Upper lobe of left lung (tissue), 6 donors: Measurements from ENCODE around the gene C2orf68. TPM values are rescaled to one million over a fixed set of nuclear protein-coding genes. Genes with fewer than 3 reads are reported as not detected.

Source experiments
- ATAC-seq, 2 donors: fragments of 200-7000 bp; cut with Tn5 transposase; one replicate each; pipeline ENCODE4 v1.9.1; 2022; ENCODE audit warnings: mild to moderate bottlenecking in 2 of 2, moderate library complexity in 2 of 2; ENCODE audit not compliant: low FRiP score in 2 of 2
- DNase-seq, 2 donors: peaks; one replicate each; pipeline ENCODE4 v3.0.0-alpha.2; 2019 to 2020
- H3K27ac ChIP-seq, 4 donors: fragments of 200-600 bp; sonication (generic); one replicate each; pipeline ENCODE4 v1.5.1; 2016 to 2019
- H3K27me3 ChIP-seq, 4 donors: fragments of 200-600 bp; sonication (generic); one replicate each; pipeline ENCODE4 v1.5.1; 2017 to 2019
- H3K36me3 ChIP-seq, 4 donors: fragments of 200-600 bp; sonication (generic); one replicate each; pipeline ENCODE4 v1.5.1; 2016 to 2019
- H3K4me1 ChIP-seq, 4 donors: fragments of 200-600 bp; sonication (generic); one replicate each; pipeline ENCODE4 v1.5.1; 2018 to 2019
- H3K4me3 ChIP-seq, 4 donors: fragments of 200-600 bp; sonication (generic); one replicate each; pipeline ENCODE4 v1.5.1; 2017 to 2019; ENCODE audit warnings: mild to moderate bottlenecking in 2 of 4, moderate library complexity in 1 of 4
- H3K9me3 ChIP-seq, 4 donors: fragments of 200-600 bp; sonication (generic); one replicate each; pipeline ENCODE4 v1.5.1; 2018 to 2019
- EP300 ChIP-seq, 4 donors: sonication (generic); formaldehyde crosslinking; IDR thresholded peaks; one replicate each; pipeline ENCODE4 v1.5.1; 2017; ENCODE audit warnings: antibody characterized with exemption in 4 of 4, control low read depth in 2 of 4
- POLR2A ChIP-seq, 4 donors: fragments of 450-650 bp; IDR thresholded peaks; one replicate each; pipeline ENCODE4 v1.5.1; 2016 to 2017; ENCODE audit warnings: antibody characterized with exemption in 4 of 4, mild to moderate bottlenecking in 2 of 4
- POLR2AphosphoS5 ChIP-seq, 2 donors: sonication (generic); formaldehyde crosslinking; IDR thresholded peaks; one replicate each; pipeline ENCODE4 v1.5.1; 2017; ENCODE audit warnings: antibody characterized with exemption in 2 of 2
- WGBS, 2 donors: methylation state at CpG; one replicate each; pipeline ENCODE4 v1.1.5; 2017 to 2018; 5-methylcytosine and 5-hydroxymethylcytosine counted together
- total RNA-seq, 6 donors: library from RNA; depleted of rRNA in 4 of 6; stranded (reverse); fragments of >200 nt in 4 of 6; gene quantifications; one replicate each; pipeline versions ENCODE4 v1.1.0 to v1.2.1, GENCODE V29; 2016 to 2021
- TF ChIP-seq, protein P1 (sequence below), 6 experiments: fragments of 450-650 bp in 4 of 6; fragments of 200-600 bp in 2 of 6; sonication (generic) in 2 of 6; IDR thresholded peaks; one replicate each; pipeline ENCODE4 v1.5.1; 2016 to 2019; ENCODE audit warnings: antibody characterized with exemption in 6 of 6
- donor health status: DM: no; HTN: no; CAD: no; lungs with moderate emphysema.
- donor health status: DM: no; HTN: yes; CAD: no; lungs with severe emphysema.

The C2orf68 gene
- total RNA-seq, 6 donors from 2014 or later: 24.6 to 46.1 (median 34.0) TPM

GRCh38 chr2:85635636-85636035 lies 23.8 kb upstream of the C2orf68 start:
- WGBS, 2 donors: 70 to 77% methylated on average over 4 of the region's 4 CpGs
- Histone ChIP-seq H3K36me3 (peaks cover 38 to 97% (median 83%) of the 10 kb centered on the region in 4 donors), H3K27ac (no peak overlapping the region), H3K4me3 (no peak overlapping the region), H3K27me3 (no peaks in the 10 kb centered on the region), H3K9me3 (no peaks in the 10 kb centered on the region), H3K4me1 (peaks cover 0 to 4% (median 2%) of the 10 kb centered on the region in 4 donors)
- DNase-seq (no peak), ATAC-seq (no peak)
- TF ChIP-seq EP300 (IDR thresholded peaks at IDR 0.05) (no peak), POLR2AphosphoS5 (IDR thresholded peaks at IDR 0.05) (no peak), POLR2A (IDR thresholded peaks at IDR 0.05) (no peak)
- TF ChIP-seq, protein P1, sequence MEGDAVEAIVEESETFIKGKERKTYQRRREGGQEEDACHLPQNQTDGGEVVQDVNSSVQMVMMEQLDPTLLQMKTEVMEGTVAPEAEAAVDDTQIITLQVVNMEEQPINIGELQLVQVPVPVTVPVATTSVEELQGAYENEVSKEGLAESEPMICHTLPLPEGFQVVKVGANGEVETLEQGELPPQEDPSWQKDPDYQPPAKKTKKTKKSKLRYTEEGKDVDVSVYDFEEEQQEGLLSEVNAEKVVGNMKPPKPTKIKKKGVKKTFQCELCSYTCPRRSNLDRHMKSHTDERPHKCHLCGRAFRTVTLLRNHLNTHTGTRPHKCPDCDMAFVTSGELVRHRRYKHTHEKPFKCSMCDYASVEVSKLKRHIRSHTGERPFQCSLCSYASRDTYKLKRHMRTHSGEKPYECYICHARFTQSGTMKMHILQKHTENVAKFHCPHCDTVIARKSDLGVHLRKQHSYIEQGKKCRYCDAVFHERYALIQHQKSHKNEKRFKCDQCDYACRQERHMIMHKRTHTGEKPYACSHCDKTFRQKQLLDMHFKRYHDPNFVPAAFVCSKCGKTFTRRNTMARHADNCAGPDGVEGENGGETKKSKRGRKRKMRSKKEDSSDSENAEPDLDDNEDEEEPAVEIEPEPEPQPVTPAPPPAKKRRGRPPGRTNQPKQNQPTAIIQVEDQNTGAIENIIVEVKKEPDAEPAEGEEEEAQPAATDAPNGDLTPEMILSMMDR (IDR thresholded peaks at IDR 0.05): no peak

DNA sequence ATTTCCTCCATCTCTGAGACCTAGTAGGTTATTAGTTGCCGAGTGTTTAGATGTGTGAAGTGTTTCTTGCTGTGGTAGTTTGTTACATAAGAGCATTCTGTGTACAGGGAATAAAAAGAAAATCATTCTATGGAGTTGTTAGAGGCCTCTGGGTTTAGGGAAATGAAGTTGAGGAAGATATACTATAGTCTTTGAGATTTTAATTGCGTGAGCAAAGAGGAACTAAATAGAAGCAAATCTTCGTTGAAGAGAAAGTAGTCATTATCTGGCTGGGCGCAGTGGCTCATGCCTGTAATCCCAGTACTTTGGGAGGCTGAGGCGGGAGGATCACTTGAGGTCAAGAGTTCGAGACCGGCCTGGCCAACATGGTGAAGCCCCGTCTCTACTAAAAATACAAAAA lies 23.1 kb upstream of the C2orf68 start:
- Histone ChIP-seq H3K36me3 (peaks cover 41 to 97% (median 81%) of the 10 kb centered on the region in 4 donors), H3K27me3 (no peaks in the 10 kb centered on the region), H3K4me1 (peaks cover 0 to 4% (median 2%) of the 10 kb centered on the region in 4 donors), H3K27ac (peak overlapping the region in 1 of 4 donors; percentile 17), H3K4me3 (no peak overlapping the region), H3K9me3 (no peaks in the 10 kb centered on the region)
- ATAC-seq (no peak), DNase-seq (no peak)
- WGBS, 2 donors: 76 to 84% methylated on average over 8 of the region's 8 CpGs
- TF ChIP-seq, protein P1 (IDR thresholded peaks at IDR 0.05): no peak
- TF ChIP-seq POLR2A (IDR thresholded peaks at IDR 0.05) (no peak), POLR2AphosphoS5 (IDR thresholded peaks at IDR 0.05) (no peak), EP300 (IDR thresholded peaks at IDR 0.05) (no peak)

GRCh38 chr2:85631316-85631715 lies 19.4 kb upstream of the C2orf68 start:
- Histone ChIP-seq H3K9me3 (no peaks in the 10 kb centered on the region), H3K27ac (no peak overlapping the region), H3K4me3 (no peak overlapping the region), H3K36me3 (peaks cover 51 to 97% (median 86%) of the 10 kb centered on the region in 4 donors), H3K4me1 (no peaks in the 10 kb centered on the region), H3K27me3 (no peaks in the 10 kb centered on the region)
- 95 to 98% methylated on average over 3 of the region's 3 CpGs for WGBS, 2 donors
- DNase-seq: no peak
- ATAC-seq: no peak
- no peak for TF ChIP-seq POLR2AphosphoS5 (IDR thresholded peaks at IDR 0.05)
- no peak for TF ChIP-seq EP300 (IDR thresholded peaks at IDR 0.05)
- no peak for TF ChIP-seq POLR2A (IDR thresholded peaks at IDR 0.05)
- TF ChIP-seq, protein P1 (IDR thresholded peaks at IDR 0.05): no peak

DNA sequence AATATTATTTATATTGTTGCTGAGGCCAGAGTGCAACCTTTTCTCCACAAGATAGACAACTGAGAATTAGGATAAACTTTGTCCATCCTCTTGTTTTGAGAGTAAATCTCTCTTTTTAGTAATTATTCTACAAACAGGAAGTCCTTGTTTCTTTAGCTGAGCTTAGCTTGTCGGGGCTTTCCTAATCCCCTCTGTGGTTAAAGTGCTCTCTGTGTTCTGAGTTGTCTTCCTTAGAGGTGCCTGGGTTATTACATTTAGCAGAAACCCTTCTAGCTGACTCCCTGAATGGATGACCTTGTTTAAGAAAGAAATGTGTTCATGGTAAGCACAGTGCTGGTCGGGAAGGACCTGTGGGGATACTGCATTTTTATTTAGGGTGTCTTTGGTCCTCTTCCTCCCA lies 16.8 kb upstream of the C2orf68 start:
- Histone ChIP-seq H3K27ac (no peak overlapping the region), H3K4me3 (no peak overlapping the region), H3K27me3 (no peaks in the 10 kb centered on the region), H3K4me1 (no peaks in the 10 kb centered on the region), H3K9me3 (no peaks in the 10 kb centered on the region), H3K36me3 (peaks cover 74 to 100% (median 92%) of the 10 kb centered on the region in 4 donors)
- ATAC-seq (no peak), DNase-seq (no peak)
- TF ChIP-seq, protein P1 (IDR thresholded peaks at IDR 0.05): no peak
- TF ChIP-seq EP300 (IDR thresholded peaks at IDR 0.05) (no peak), POLR2A (IDR thresholded peaks at IDR 0.05) (no peak), POLR2AphosphoS5 (IDR thresholded peaks at IDR 0.05) (no peak)
- 53 to 61% methylated on average over 2 of the region's 2 CpGs for WGBS, 2 donors

- H3K27me3 ChIP-seq: no peaks in the 10 kb centered on the region
- H3K36me3 ChIP-seq: peaks cover 69 to 100% (median 95%) of the 10 kb centered on the region in 4 donors
- no peak for ATAC-seq
- peaks cover 0 to 3% (median 0%) of the 10 kb centered on the region in 4 donors for H3K4me1 ChIP-seq
- no peak overlapping the region for H3K27ac ChIP-seq
- no peaks in the 10 kb centered on the region for H3K9me3 ChIP-seq
- DNase-seq: no peak
- no peak overlapping the region for H3K4me3 ChIP-seq
- TF ChIP-seq EP300 (IDR thresholded peaks at IDR 0.05): no peak
- TF ChIP-seq, protein P1 (IDR thresholded peaks at IDR 0.05): no peak
- no peak for TF ChIP-seq POLR2AphosphoS5 (IDR thresholded peaks at IDR 0.05)
- no peak for TF ChIP-seq POLR2A (IDR thresholded peaks at IDR 0.05)
- WGBS, 2 donors: 92 to 93% methylated on average over 5 of the region's 5 CpGs
Observed at GRCh38 chr2:85623991-85624390, 12.1 kb upstream of the C2orf68 start.
